Mammary epithelial cell (primary cell): ENCODE data around the gene COQ5.

Experiments used
- EZH2 ChIP-seq: IDR thresholded peaks from 2 replicates; pipeline ENCODE4 v1.6.1; 2012; ENCODE audit warnings: low read length, inconsistent platforms, borderline replicate concordance
- TF ChIP-seq, protein P1 (sequence below), 2 donors: IDR thresholded peaks in 1 of 2; conservative IDR thresholded peaks in 1 of 2; 2 replicates each; pipeline ENCODE4 v1.5.1; 2011 to 2012; ENCODE audit warnings: inconsistent platforms in 2 of 2, low read length in 2 of 2, mild to moderate bottlenecking in 2 of 2, control low read depth in 1 of 2, low read depth in 1 of 2; ENCODE audit not compliant: insufficient read depth in 1 of 2; ENCODE audit errors: extremely low read depth in 1 of 2

DNA sequence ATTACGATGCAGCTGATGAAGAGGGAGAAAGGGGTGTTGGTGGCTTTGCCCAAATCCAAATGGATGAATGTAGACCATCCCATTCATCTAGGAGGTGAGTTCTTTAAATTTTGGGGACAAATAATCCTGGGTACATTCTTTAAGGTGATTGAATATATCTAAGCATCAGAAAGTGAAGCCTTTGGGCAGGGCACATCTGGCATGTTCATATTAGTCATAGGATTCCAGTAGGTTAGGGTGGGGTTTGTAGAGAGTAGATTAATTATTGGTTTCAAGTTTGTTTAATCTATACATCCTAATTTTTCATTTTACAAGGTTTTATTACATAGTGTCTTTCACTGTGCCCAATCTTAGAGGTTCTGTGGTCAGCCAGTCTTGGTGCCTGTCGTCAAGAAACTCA is 28.6 kb upstream of the COQ5 start:
- no peak for TF ChIP-seq EZH2
- TF ChIP-seq, protein P1, sequence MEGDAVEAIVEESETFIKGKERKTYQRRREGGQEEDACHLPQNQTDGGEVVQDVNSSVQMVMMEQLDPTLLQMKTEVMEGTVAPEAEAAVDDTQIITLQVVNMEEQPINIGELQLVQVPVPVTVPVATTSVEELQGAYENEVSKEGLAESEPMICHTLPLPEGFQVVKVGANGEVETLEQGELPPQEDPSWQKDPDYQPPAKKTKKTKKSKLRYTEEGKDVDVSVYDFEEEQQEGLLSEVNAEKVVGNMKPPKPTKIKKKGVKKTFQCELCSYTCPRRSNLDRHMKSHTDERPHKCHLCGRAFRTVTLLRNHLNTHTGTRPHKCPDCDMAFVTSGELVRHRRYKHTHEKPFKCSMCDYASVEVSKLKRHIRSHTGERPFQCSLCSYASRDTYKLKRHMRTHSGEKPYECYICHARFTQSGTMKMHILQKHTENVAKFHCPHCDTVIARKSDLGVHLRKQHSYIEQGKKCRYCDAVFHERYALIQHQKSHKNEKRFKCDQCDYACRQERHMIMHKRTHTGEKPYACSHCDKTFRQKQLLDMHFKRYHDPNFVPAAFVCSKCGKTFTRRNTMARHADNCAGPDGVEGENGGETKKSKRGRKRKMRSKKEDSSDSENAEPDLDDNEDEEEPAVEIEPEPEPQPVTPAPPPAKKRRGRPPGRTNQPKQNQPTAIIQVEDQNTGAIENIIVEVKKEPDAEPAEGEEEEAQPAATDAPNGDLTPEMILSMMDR (conservative IDR thresholded peaks at IDR 0.05 in 1 of 2, IDR thresholded peaks at IDR 0.05 in 1 of 2; ENCODE audit: extremely low read depth in 1 of 2, insufficient read depth in 1 of 2, low read depth in 1 of 2, low read length in 2 of 2), result no peak
